Measurements from ENCODE around the gene MACROD2. TPM values are rescaled to one million over a fixed set of nuclear protein-coding genes. Genes with fewer than 3 reads are reported as not detected.

MACROD2 gene
- total and polyA plus RNA-seq, 2 of the 4 experiments (the other 2 are of a cell fraction), result not detected

DNA sequence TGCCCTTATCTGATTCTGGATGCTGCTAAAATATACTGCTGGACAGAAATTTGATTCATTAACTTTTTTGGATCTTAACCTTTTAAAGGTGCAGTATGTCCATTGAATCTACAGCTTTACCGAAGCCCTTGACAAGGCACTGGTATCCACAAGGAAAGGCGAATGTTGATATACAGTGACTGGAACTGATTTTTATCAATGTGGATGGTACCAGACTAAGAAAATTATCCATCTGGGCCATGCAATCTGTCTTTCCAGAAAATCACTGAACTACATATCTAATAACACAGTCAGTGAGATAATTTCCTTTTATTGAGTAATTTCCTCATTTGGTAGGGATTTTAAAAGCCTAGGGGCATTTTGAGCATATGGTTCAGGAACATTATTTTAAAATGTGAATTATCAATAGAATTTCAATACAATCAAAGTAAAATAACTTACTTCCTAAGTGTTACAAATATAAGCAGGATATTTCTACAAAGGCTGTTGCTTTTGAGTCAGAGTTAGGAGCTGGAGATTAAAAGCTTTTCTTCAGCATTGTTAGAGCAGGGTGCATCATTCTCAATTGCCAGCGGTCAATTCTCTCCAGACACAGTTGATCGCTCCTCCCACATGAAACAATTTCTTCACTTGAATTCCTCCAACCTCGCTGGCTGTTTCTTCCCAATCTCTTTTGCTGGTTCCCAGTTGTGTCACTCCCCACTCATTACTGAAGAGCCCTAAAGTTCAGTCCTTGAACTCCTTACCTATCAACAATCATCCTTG lies 927.4 kb downstream of the MACROD2 start:
- CTCF ChIA-PET, result interaction anchor here (0.6 kb wide), 1 partner anchor 18 kb away, joined by 3 read pairs; no protein-coding TSS in a partner anchor
- no TSS peak for BruUV-seq (replicated peaks)

More for the DNA sequence above, 927.4 kb downstream of the MACROD2 start:
- 71% methylated on average over 1 of the region's 5 CpGs; no CpG with 5 or more reads in 1 of the 2 experiments for WGBS, 2 experiments (ENCODE audit: extremely low coverage in 2 of 2, insufficient read length in 1 of 2)
- Histone ChIP-seq H4K20me1 (ENCODE audit: insufficient read depth, low read length) (no peaks in the 10 kb centered on the region), H3K79me1 (ENCODE audit: low read depth in 1 of 2, low read length in 2 of 2) (no peaks in the 10 kb centered on the region), H3K4me3 (ENCODE audit: insufficient read depth, low read depth, low read length) (no peak overlapping the region), H3K56ac (ENCODE audit: extremely low read depth, insufficient read depth, low read length) (no peak overlapping the region), H3K9me3 (ENCODE audit: control insufficient read depth, insufficient read depth, low read length) (peaks cover 4% of the 10 kb centered on the region), H2BK120ac (ENCODE audit: low read depth, low read length) (no peak overlapping the region), H2AK9ac (replicated peaks; ENCODE audit: low read depth, low read length, poor library complexity) (no peak overlapping the region), H3K14ac (replicated peaks; ENCODE audit: low read depth, low read length) (no peak overlapping the region), H2BK15ac (ENCODE audit: low read depth, low read length) (no peak overlapping the region), H4K5ac (ENCODE audit: low read depth, low read length) (no peak overlapping the region), H3K36me3 (ENCODE audit: control insufficient read depth, insufficient read depth, low read length) (no peaks in the 10 kb centered on the region), H3K18ac (ENCODE audit: low read depth, low read length) (no peak overlapping the region), H2BK5ac (ENCODE audit: low read depth, low read length, poor library complexity, severe bottlenecking) (no peak overlapping the region), H3K4me1 (ENCODE audit: control insufficient read depth, insufficient read depth, low read length) (no peaks in the 10 kb centered on the region), H3K9ac (ENCODE audit: low read depth, low read length) (no peak overlapping the region), H3K27me3 (ENCODE audit: control insufficient read depth, insufficient read depth, low read length) (no peaks in the 10 kb centered on the region), H3K27ac (ENCODE audit: insufficient read depth, low read length) (no peak overlapping the region), H3K4me2 (ENCODE audit: low read depth, low read length) (no peak overlapping the region), H4K8ac (ENCODE audit: low read depth in 2 of 2, low read length in 2 of 2) (no peak overlapping the region), H2BK20ac (ENCODE audit: low read depth, low read length) (no peak overlapping the region), H4K91ac (ENCODE audit: insufficient read depth, low read depth, low read length) (no peak overlapping the region), H3K23ac (ENCODE audit: low read depth, low read length) (no peak overlapping the region), H3K4ac (ENCODE audit: low read depth, low read length) (no peak overlapping the region), H2AK5ac (ENCODE audit: low read depth, low read length) (no peak overlapping the region), H2AFZ (replicated peaks; ENCODE audit: low read length, poor library complexity) (no peak overlapping the region), H3K9me1 (ENCODE audit: insufficient read depth, low read length) (no peaks in the 10 kb centered on the region)
- TF ChIP-seq RFX5 (IDR thresholded peaks at IDR 0.05; ENCODE audit: low read depth, low read length) (no peak), FOS (IDR thresholded peaks at IDR 0.05; ENCODE audit: low read depth, low read length) (no peak), RCOR1 (IDR thresholded peaks at IDR 0.05; ENCODE audit: insufficient replicate concordance, low read length) (no peak), CEBPB (IDR thresholded peaks at IDR 0.05; ENCODE audit: low read depth, low read length) (no peak), CHD1 (IDR thresholded peaks at IDR 0.05; ENCODE audit: low read depth, low read length) (no peak), NFE2L2 (IDR thresholded peaks at IDR 0.05; ENCODE audit: low read depth, low read length) (no peak), SMC3 (IDR thresholded peaks at IDR 0.05; ENCODE audit: low read depth, low read length) (no peak)
- TF ChIP-seq, protein P1, sequence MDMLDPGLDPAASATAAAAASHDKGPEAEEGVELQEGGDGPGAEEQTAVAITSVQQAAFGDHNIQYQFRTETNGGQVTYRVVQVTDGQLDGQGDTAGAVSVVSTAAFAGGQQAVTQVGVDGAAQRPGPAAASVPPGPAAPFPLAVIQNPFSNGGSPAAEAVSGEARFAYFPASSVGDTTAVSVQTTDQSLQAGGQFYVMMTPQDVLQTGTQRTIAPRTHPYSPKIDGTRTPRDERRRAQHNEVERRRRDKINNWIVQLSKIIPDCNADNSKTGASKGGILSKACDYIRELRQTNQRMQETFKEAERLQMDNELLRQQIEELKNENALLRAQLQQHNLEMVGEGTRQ (IDR thresholded peaks at IDR 0.05; ENCODE audit: low read depth, low read length), result no peak
- POLR2A ChIA-PET (ENCODE audit: unreplicated experiment), result no interaction called here
- DNase-seq, result no peak
- dilution Hi-C loops (cut with HindIII; ENCODE audit: low sequenced_read_pairs, unreplicated experiment) (no loop called here), in situ Hi-C loops (cut with MboI; ENCODE audit: low sequenced_read_pairs) (no loop called here), intact Hi-C loops (cut with micrococcal nuclease) (no loop called here)
- ATAC-seq (ENCODE audit: low read depth), result no peak

Measured in IMR-90 (cell line).